ENCODE results near the gene HIP1.

Gene HIP1

DNA sequence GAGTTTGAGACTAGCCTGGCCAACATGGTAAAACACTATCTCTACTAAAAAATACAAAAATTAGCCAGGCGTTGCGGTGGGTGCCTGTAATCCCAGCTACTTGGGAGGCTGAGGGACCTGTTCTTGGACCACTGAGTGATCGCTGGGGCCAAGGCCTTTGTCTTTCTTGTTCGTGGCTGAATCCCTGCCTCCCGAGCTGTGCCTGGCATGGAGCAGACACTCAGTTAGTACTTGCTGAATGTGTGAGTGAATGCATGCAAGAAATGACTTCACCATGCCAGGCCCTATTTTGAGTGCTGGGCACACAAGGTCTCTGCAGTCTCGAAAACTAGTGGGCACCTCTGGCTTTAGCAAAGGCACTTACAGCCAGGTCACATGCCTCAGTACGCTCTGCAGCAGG lies 85.1 kb downstream of the HIP1 start:
- no peak overlapping the region for H3K4me2 ChIP-seq (ENCODE audit: low read depth, low read length, poor library complexity, severe bottlenecking)
- H2AFZ ChIP-seq (ENCODE audit: low read depth, low read length, severe bottlenecking), result no peak overlapping the region
- H3K79me2 ChIP-seq (ENCODE audit: insufficient read depth, low read length), result no peaks in the 10 kb centered on the region
- H3F3A ChIP-seq (ENCODE audit: insufficient read depth), result no peaks in the 10 kb centered on the region
- H4K20me1 ChIP-seq (ENCODE audit: low read depth, low read length), result no peaks in the 10 kb centered on the region
- H3K9ac ChIP-seq (ENCODE audit: low read length), result no peak overlapping the region
- H3K36me3 ChIP-seq (ENCODE audit: low read length), result no peaks in the 10 kb centered on the region
- H3K9me3 ChIP-seq (ENCODE audit: insufficient read depth, low read length), result no peaks in the 10 kb centered on the region
- no peaks in the 10 kb centered on the region for H3K9me2 ChIP-seq (replicated peaks; ENCODE audit: insufficient read depth, low read length)
- H3K27me3 ChIP-seq (ENCODE audit: low read length), result no peaks in the 10 kb centered on the region
- no peak overlapping the region for H3K4me3 ChIP-seq (ENCODE audit: insufficient read depth, low read length, poor library complexity, severe bottlenecking)
- TF ChIP-seq, protein P1, sequence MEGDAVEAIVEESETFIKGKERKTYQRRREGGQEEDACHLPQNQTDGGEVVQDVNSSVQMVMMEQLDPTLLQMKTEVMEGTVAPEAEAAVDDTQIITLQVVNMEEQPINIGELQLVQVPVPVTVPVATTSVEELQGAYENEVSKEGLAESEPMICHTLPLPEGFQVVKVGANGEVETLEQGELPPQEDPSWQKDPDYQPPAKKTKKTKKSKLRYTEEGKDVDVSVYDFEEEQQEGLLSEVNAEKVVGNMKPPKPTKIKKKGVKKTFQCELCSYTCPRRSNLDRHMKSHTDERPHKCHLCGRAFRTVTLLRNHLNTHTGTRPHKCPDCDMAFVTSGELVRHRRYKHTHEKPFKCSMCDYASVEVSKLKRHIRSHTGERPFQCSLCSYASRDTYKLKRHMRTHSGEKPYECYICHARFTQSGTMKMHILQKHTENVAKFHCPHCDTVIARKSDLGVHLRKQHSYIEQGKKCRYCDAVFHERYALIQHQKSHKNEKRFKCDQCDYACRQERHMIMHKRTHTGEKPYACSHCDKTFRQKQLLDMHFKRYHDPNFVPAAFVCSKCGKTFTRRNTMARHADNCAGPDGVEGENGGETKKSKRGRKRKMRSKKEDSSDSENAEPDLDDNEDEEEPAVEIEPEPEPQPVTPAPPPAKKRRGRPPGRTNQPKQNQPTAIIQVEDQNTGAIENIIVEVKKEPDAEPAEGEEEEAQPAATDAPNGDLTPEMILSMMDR (IDR thresholded peaks at IDR 0.05; ENCODE audit: insufficient read depth, low read length, poor library complexity, severe bottlenecking), result no peak
- no peak for TF ChIP-seq EZH2phosphoT487 (conservative IDR thresholded peaks at IDR 0.05; ENCODE audit: low read length)
- H3K27ac ChIP-seq (ENCODE audit: low read depth, low read length), result no peak overlapping the region

DNA sequence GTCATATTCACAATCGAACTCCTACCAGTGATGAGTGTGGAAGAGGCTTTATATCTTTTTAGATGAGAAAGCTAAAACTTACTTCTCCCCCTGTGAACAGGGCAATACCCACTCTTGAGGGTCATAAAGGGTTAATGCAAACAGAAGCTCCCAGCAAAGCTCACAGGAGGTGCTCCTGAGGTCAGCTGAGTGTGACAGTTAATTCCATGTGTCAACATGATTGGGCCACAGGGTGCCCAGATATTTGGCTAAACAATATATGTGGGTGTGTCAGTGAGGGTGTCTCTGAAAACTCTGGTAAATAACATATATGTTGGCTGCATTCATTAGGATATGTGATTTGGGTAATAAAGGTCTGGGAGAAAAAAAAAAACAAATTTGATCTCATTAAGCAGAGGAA lies 86.0 kb downstream of the HIP1 start:
- Histone ChIP-seq H3K9me3 (ENCODE audit: insufficient read depth, low read length) (no peaks in the 10 kb centered on the region), H3K27me3 (ENCODE audit: low read length) (no peaks in the 10 kb centered on the region), H3K27ac (ENCODE audit: low read depth, low read length) (no peak overlapping the region), H4K20me1 (ENCODE audit: low read depth, low read length) (no peaks in the 10 kb centered on the region), H3F3A (ENCODE audit: insufficient read depth) (no peaks in the 10 kb centered on the region), H3K4me3 (ENCODE audit: insufficient read depth, low read length, poor library complexity, severe bottlenecking) (no peak overlapping the region), H3K9me2 (replicated peaks; ENCODE audit: insufficient read depth, low read length) (no peaks in the 10 kb centered on the region), H3K4me2 (ENCODE audit: low read depth, low read length, poor library complexity, severe bottlenecking) (no peak overlapping the region), H2AFZ (ENCODE audit: low read depth, low read length, severe bottlenecking) (no peak overlapping the region), H3K36me3 (ENCODE audit: low read length) (no peaks in the 10 kb centered on the region), H3K79me2 (ENCODE audit: insufficient read depth, low read length) (no peaks in the 10 kb centered on the region), H3K9ac (ENCODE audit: low read length) (no peak overlapping the region)
- no peak for TF ChIP-seq EZH2phosphoT487 (conservative IDR thresholded peaks at IDR 0.05; ENCODE audit: low read length)
- TF ChIP-seq, protein P1 (IDR thresholded peaks at IDR 0.05; ENCODE audit: insufficient read depth, low read length, poor library complexity, severe bottlenecking), result no peak

DNA sequence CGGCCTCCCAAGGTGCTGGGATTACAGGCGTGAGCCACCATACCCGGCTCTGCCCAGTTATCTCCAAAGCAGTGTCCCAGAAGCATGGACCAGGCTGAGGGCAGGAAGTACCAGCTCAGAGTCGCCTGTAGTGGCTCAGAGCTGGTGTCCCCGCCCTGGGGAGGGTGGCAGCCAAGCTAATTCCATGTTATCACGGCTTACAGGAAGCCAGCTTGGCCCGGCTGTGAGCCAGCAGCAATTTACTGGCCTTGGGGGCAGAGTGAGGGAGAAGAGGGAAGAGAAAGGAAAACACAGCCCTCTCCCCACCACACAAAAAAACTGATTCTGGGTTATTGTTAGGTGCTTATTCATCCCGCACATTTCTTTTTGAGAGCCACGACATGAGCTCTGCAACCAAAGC lies 88.1 kb downstream of the HIP1 start:
- no peak overlapping the region for H3K9ac ChIP-seq (ENCODE audit: low read length)
- H3K9me3 ChIP-seq (ENCODE audit: insufficient read depth, low read length), result no peaks in the 10 kb centered on the region
- TF ChIP-seq, protein P1 (IDR thresholded peaks at IDR 0.05; ENCODE audit: insufficient read depth, low read length, poor library complexity, severe bottlenecking), result no peak
- TF ChIP-seq EZH2phosphoT487 (conservative IDR thresholded peaks at IDR 0.05; ENCODE audit: low read length), result no peak
- no peaks in the 10 kb centered on the region for H3K36me3 ChIP-seq (ENCODE audit: low read length)
- no peaks in the 10 kb centered on the region for H3K79me2 ChIP-seq (ENCODE audit: insufficient read depth, low read length)
- H3K4me2 ChIP-seq (ENCODE audit: low read depth, low read length, poor library complexity, severe bottlenecking), result no peak overlapping the region
- H3K4me3 ChIP-seq (ENCODE audit: insufficient read depth, low read length, poor library complexity, severe bottlenecking), result no peak overlapping the region
- H3F3A ChIP-seq (ENCODE audit: insufficient read depth), result no peaks in the 10 kb centered on the region
- no peak overlapping the region for H2AFZ ChIP-seq (ENCODE audit: low read depth, low read length, severe bottlenecking)
- no peaks in the 10 kb centered on the region for H3K27me3 ChIP-seq (ENCODE audit: low read length)
- H3K9me2 ChIP-seq (replicated peaks; ENCODE audit: insufficient read depth, low read length), result no peaks in the 10 kb centered on the region
- H3K27ac ChIP-seq (ENCODE audit: low read depth, low read length), result no peak overlapping the region
- no peaks in the 10 kb centered on the region for H4K20me1 ChIP-seq (ENCODE audit: low read depth, low read length)

All from SU-DHL-6 (cell line).